GM10266 (cell line): ENCODE measurements around the gene LIN7A.
"Not testable (repeated sequence)": the region's sequence is repeated elsewhere in the genome, so short reads cannot be mapped to it uniquely, and the experiment has no call there.

ENCODE experiments used
- DNase-seq: peaks from one replicate; pipeline ENCODE4 v3.0.0; 2012; ENCODE audit errors: extremely low spot score
- CTCF ChIP-seq: IDR thresholded peaks from 2 replicates; pipeline ENCODE4 v1.5.1; 2012; ENCODE audit warnings: mild to moderate bottlenecking, low read depth; ENCODE audit not compliant: control insufficient read depth, insufficient read depth; ENCODE audit errors: missing control alignments

The LIN7A gene

GRCh38 chr12:80895240-80895639, 42.5 kb downstream of the LIN7A start:
- no peak for DNase-seq
- no peak for TF ChIP-seq CTCF

DNA sequence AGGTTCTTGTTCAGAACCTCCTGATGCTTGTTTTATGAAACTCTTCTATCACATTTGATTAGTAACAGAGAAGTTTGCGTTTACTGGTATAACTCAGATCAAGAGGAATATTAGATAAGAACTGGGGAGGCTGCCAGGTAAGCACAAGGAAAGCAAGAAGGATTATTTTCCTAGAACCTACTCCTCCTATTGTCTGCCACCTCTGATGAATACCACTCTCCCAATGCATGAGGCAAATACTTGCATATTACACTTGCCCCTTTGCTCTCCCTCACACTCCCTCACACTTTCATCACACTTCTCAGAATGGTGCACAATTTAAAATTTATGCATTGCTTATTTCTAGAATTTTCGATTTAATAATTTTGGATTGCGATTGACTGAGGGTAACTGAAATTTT, 43.6 kb downstream of the LIN7A start:
- DNase-seq = no peak
- no peak for TF ChIP-seq CTCF

- TF ChIP-seq CTCF = no peak
- DNase-seq = peak; percentile 5
These were observed 44.9 kb downstream of the LIN7A start for GRCh38 chr12:80892597-80893445.

DNA sequence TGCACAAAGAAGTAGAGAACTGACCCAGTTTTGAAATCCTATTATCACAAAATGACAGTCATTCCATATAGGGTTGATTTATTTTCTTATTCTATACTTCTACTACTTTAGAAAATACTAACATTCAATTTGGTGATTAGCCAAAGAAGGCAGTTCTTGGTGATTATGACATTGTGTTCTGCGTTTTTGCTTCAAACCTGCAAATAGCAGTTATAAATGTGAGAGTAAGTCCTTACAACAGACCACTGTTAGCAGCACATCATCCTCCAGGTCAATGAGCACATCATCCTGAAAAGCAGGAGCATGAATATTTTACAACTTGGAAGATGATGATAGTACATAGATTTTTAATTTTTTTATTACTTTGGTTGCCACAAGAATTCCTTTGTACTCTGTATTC, 53.1 kb downstream of the LIN7A start:
- DNase-seq = no peak
- no peak for TF ChIP-seq CTCF

- no peak for TF ChIP-seq CTCF
- DNase-seq = no peak
These were observed 56.6 kb downstream of the LIN7A start for GRCh38 chr12:80881106-80881505.

DNA sequence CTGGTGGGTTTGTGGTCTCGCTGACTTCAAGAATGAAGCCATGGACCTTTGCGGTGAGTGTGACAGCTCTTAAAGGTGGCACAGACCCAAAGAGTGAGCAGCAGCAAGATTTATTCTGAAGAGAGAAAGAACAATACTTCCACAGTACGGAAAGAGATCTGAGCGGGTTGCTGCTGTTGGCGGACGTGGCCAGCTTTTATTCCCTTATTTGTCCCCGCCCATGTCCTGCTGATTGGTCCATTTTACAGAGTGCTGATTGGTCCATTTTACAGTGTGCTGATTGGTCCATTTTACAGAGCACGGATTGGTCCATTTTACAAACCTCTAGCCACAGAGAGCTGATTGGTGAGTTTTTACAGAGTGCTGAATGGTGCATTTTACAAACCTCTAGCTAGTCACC, 59.3 kb downstream of the LIN7A start:
- DNase-seq = not testable (repeated sequence)

DNA sequence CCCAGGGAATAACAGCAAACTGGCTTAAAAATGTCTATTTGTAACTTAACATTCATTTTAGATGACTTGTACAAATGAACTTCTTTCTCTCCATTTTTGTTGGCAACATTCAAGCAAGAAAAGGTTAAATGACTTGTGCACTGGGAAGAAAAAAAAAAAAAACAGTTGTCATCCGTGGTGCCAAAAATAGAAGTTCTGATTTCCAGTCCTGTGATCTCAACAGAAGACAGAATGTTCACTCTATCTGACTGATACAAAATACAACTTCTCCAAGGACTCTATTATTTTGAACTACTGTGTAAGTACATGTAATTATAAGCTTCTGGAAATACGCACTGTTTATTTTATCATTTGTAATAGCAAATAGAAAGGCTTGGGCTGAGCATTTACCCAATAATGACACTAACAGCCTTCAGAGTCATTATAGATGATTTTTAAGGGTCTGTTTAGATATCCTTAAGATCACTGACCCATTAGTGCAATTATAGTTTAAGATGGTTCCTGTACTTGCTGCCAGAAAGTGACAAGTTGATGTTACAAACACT, 59.9 kb downstream of the LIN7A start:
- no peak for TF ChIP-seq CTCF
- DNase-seq = no peak

- no peak for TF ChIP-seq CTCF
- no peak for DNase-seq
These were observed 65.7 kb downstream of the LIN7A start for GRCh38 chr12:80872053-80872452.
